ENCODE results near the gene PTCSC3. TPM values are rescaled to one million over a fixed set of nuclear protein-coding genes. Genes with fewer than 3 reads are reported as not detected.
A peak's percentile ranks its signal among the peaks of the same experiment; 100 is the strongest.

The PTCSC3 gene
- total and polyA plus RNA-seq, 2 of the 13 experiments (the other 11 are each of a cell fraction or from before 2014, with no cell fraction given): not detected

DNA sequence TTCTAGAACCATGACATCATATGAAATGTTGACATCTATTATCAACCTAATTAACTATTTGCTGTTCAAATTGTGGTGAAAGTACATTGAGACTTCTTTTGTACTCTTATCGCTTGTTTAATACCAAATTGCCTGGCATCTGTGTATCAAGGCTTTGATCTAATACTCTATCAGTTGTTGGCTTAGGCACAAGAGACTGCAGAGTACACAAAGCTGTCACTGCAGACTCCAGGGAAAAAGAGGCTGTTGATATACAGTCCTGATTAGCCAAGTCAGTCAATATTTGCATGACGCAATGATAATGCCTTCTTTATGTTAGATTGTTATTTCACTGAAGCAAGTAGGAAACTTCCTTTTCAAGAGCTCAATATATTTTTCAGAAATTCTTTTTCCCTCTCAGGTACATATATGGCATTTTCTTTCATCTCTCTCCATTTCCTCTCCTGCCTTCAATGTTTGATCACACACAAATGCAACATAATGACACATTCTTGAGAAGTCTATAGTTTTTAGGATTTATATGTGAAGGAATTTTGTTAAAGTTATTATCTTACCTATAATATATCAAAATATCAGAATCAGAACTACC lies 32.3 kb upstream of the PTCSC3 start (continued):
- TF ChIP-seq, protein P1, sequence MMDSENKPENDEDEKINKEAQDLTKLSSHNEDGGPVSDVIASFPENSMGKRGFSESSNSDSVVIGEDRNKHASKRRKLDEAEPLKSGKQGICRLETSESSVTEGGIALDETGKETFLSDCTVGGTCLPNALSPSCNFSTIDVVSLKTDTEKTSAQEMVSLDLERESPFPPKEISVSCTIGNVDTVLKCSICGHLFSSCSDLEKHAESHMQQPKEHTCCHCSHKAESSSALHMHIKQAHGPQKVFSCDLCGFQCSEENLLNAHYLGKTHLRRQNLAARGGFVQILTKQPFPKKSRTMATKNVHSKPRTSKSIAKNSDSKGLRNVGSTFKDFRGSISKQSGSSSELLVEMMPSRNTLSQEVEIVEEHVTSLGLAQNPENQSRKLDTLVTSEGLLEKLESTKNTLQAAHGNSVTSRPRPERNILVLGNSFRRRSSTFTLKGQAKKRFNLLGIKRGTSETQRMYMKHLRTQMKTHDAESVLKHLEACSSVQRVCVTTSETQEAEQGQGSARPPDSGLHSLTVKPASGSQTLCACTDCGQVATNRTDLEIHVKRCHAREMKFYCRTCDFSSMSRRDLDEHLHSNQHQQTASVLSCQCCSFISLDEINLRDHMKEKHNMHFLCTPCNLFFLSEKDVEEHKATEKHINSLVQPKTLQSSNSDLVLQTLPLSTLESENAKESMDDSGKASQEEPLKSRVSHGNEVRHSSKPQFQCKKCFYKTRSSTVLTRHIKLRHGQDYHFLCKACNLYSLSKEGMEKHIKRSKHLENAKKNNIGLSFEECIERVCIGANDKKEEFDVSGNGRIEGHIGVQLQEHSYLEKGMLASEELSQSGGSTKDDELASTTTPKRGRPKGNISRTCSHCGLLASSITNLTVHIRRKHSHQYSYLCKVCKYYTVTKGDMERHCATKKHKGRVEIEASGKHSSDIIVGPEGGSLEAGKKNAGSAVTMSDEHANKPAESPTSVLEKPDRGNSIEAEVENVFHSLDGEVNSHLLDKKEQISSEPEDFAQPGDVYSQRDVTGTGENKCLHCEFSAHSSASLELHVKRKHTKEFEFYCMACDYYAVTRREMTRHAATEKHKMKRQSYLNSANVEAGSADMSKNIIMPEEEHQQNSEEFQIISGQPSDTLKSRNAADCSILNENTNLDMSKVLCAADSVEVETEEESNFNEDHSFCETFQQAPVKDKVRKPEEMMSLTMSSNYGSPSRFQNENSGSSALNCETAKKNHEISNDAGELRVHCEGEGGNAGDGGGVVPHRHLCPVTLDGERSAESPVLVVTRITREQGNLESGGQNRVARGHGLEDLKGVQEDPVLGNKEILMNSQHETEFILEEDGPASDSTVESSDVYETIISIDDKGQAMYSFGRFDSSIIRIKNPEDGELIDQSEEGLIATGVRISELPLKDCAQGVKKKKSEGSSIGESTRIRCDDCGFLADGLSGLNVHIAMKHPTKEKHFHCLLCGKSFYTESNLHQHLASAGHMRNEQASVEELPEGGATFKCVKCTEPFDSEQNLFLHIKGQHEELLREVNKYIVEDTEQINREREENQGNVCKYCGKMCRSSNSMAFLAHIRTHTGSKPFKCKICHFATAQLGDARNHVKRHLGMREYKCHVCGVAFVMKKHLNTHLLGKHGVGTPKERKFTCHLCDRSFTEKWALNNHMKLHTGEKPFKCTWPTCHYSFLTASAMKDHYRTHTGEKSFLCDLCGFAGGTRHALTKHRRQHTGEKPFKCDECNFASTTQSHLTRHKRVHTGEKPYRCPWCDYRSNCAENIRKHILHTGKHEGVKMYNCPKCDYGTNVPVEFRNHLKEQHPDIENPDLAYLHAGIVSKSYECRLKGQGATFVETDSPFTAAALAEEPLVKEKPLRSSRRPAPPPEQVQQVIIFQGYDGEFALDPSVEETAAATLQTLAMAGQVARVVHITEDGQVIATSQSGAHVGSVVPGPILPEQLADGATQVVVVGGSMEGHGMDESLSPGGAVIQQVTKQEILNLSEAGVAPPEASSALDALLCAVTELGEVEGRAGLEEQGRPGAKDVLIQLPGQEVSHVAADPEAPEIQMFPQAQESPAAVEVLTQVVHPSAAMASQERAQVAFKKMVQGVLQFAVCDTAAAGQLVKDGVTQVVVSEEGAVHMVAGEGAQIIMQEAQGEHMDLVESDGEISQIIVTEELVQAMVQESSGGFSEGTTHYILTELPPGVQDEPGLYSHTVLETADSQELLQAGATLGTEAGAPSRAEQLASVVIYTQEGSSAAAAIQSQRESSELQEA (CRISPR knock-in tag; IDR thresholded peaks at IDR 0.05; ENCODE audit: not compliant biosample characterization): no peak
- no peak for TF ChIP-seq ZNF33B (CRISPR knock-in tag; IDR thresholded peaks at IDR 0.05)
- no peak for TF ChIP-seq SRSF9 (IDR thresholded peaks at IDR 0.05; ENCODE audit: borderline replicate concordance, insufficient read depth, low read depth, low read length, poor library complexity, severe bottlenecking)
- TF ChIP-seq, protein P2, sequence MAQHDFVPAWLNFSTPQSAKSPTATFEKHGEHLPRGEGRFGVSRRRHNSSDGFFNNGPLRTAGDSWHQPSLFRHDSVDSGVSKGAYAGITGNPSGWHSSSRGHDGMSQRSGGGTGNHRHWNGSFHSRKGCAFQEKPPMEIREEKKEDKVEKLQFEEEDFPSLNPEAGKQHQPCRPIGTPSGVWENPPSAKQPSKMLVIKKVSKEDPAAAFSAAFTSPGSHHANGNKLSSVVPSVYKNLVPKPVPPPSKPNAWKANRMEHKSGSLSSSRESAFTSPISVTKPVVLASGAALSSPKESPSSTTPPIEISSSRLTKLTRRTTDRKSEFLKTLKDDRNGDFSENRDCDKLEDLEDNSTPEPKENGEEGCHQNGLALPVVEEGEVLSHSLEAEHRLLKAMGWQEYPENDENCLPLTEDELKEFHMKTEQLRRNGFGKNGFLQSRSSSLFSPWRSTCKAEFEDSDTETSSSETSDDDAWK (CRISPR knock-in tag; IDR thresholded peaks at IDR 0.05): no peak
- no peak for TF ChIP-seq ZNF674 (CRISPR knock-in tag; IDR thresholded peaks at IDR 0.05; ENCODE audit: low read depth)
- TF ChIP-seq CHCHD3 (CRISPR knock-in tag; IDR thresholded peaks at IDR 0.05): no peak
- no peak for TF ChIP-seq FIP1L1 (IDR thresholded peaks at IDR 0.05; ENCODE audit: borderline replicate concordance, insufficient read depth, low read depth, low read length)
- TF ChIP-seq NFATC3 (CRISPR knock-in tag; IDR thresholded peaks at IDR 0.05): no peak
- TF ChIP-seq PTBP1 (IDR thresholded peaks at IDR 0.05; ENCODE audit: low read depth, low read length, poor library complexity, severe bottlenecking): no peak
- no peak for TF ChIP-seq RNF2 (conservative IDR thresholded peaks at IDR 0.05; ENCODE audit: low read depth)
- no peak for TF ChIP-seq KLF11 (CRISPR knock-in tag; IDR thresholded peaks at IDR 0.05)
- peak in 1 of 2 experiments; percentile 89; a peak in 2 of 4 replicates for TF ChIP-seq EP300 (IDR thresholded peaks at IDR 0.05; ENCODE audit: low read depth in 2 of 2, low read length in 2 of 2)
- TF ChIP-seq EP300 (CRISPR knock-in tag; IDR thresholded peaks at IDR 0.05; ENCODE audit: borderline replicate concordance): peak; percentile 87
- peak; percentile 98 for TF ChIP-seq FOXP4 (CRISPR knock-in tag; IDR thresholded peaks at IDR 0.05)
- no peak for TF ChIP-seq ZNF549 (CRISPR knock-in tag; IDR thresholded peaks at IDR 0.05)
- TF ChIP-seq ZMYM4 (CRISPR knock-in tag; IDR thresholded peaks at IDR 0.05): no peak
- no peak for TF ChIP-seq ZNF501 (CRISPR knock-in tag; IDR thresholded peaks at IDR 0.05)

Data from HepG2 (cell line).